ENCODE data around the gene CDH13.

DNA sequence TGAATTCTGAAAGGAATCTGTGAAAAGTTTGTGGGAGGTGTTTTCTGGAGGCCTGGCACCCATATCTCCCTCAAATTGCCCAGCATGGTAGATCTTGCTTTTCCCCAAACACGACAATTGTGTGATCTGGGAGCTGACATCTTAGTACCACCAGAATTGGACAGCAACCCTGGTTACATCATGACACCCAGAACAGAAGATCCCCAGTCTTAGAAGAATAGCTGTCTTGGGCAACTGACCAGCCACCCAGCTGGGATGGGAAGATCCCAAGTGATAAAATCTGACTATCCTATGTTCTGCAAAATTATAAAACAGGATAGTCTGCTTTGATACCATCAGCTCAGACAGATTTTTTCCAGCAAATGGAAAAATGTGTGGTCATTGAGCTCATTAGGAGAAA is 235.3 kb downstream of the CDH13 start:
- TF ChIP-seq EZH2 (optimal IDR thresholded peaks at IDR 0.05; ENCODE audit: low read depth, low read length) (no peak), CTCF (IDR thresholded peaks at IDR 0.05; ENCODE audit: low read length) (no peak)
